Muscle of leg (tissue), 16 donors: Measurements from ENCODE around the gene CHMP4B. TPM values are rescaled to one million over a fixed set of nuclear protein-coding genes. Genes with fewer than 3 reads are reported as not detected.

Experiments used
- DNase-seq: peaks from one replicate; pipeline ENCODE4 v3.0.0; 2013
- H3K27ac ChIP-seq: one replicate; pipeline ENCODE4 v1.5.1; 2013; ENCODE audit warnings: mild to moderate bottlenecking, low read length, control low read depth
- H3K27me3 ChIP-seq: one replicate; pipeline ENCODE4 v1.6.1; 2013; ENCODE audit warnings: low read length; ENCODE audit not compliant: control insufficient read depth, insufficient read depth
- H3K36me3 ChIP-seq: one replicate; pipeline ENCODE4 v1.6.1; 2013; ENCODE audit warnings: low read length; ENCODE audit not compliant: control insufficient read depth, insufficient read depth
- H3K4me1 ChIP-seq: one replicate; pipeline ENCODE4 v1.6.1; 2013; ENCODE audit warnings: low read length; ENCODE audit not compliant: control insufficient read depth, insufficient read depth
- H3K4me3 ChIP-seq: one replicate; pipeline ENCODE4 v1.5.1; 2013; ENCODE audit warnings: low read length, control low read depth
- H3K9me3 ChIP-seq: replicated peaks from 2 replicates; pipeline ENCODE4 v1.6.1; 2013; ENCODE audit warnings: low read depth, low read length; ENCODE audit not compliant: control insufficient read depth
- WGBS: methylation state at CpG from one replicate; pipeline ENCODE4 v1.1.5; 2013; ENCODE audit warnings: missing lambda C conversion rate; ENCODE audit not compliant: insufficient coverage; 5-methylcytosine and 5-hydroxymethylcytosine counted together
- long read RNA-seq, 11 donors: transcript quantifications; one replicate each; lab custom pipeline, GENCODE V29; 2026
- polyA plus RNA-seq, 8 donors: library from polyadenylated mRNA; unstranded; fragments of 120-200 nt; gene quantifications; one replicate each; pipeline versions ENCODE4 v1.2.1 to v1.2.3, GENCODE V29; 2013; ENCODE audit warnings: inconsistent platforms in 1 of 8, low replicate concordance in 1 of 8; ENCODE audit not compliant: insufficient read length in 8 of 8, insufficient read depth in 1 of 8
- total RNA-seq: library from RNA; stranded (reverse); fragments of 120-200 nt; gene quantifications from one replicate; pipeline ENCODE4 v1.2.4, GENCODE V29; 2013

The CHMP4B gene
- total RNA-seq: 20.7 TPM
- polyA plus RNA-seq: 10 to 100 TPM; 67.5 to 82.8 (median 75.7) TPM
- long read RNA-seq, donor 1, transcript CHMP4B-201 (5 exons, 1,646 nt): major isoform, 22 of 27 reads
- long read RNA-seq, donor 1, partial matches to known transcripts: 5 of 27 reads
- long read RNA-seq, donor 1, other reads (novel, unspliced or antisense): 0 of 27 reads
- long read RNA-seq, donor 2, partial matches to known transcripts: 0 of 1 reads
- long read RNA-seq, donor 2, other reads (novel, unspliced or antisense): 0 of 1 reads
- long read RNA-seq, donor 3, transcript CHMP4B-201 (5 exons, 1,646 nt): major isoform, 52 of 52 reads
- long read RNA-seq, donor 3, partial matches to known transcripts: 0 of 52 reads
- long read RNA-seq, donor 3, other reads (novel, unspliced or antisense): 0 of 52 reads
- long read RNA-seq, donor 4, transcript CHMP4B-201 (5 exons, 1,646 nt): major isoform, 28 of 34 reads
- long read RNA-seq, donor 4, partial matches to known transcripts: 6 of 34 reads
- long read RNA-seq, donor 4, other reads (novel, unspliced or antisense): 0 of 34 reads
- long read RNA-seq, donor 5, transcript CHMP4B-201 (5 exons, 1,646 nt): major isoform, 73 of 87 reads
- long read RNA-seq, donor 5, partial matches to known transcripts: 14 of 87 reads
- long read RNA-seq, donor 5, other reads (novel, unspliced or antisense): 0 of 87 reads
- long read RNA-seq, donor 6, transcript CHMP4B-201 (5 exons, 1,646 nt): major isoform, 51 of 75 reads
- long read RNA-seq, donor 6, partial matches to known transcripts: 24 of 75 reads
- long read RNA-seq, donor 6, other reads (novel, unspliced or antisense): 0 of 75 reads
- long read RNA-seq, donor 7, transcript CHMP4B-201 (5 exons, 1,646 nt): major isoform, 40 of 45 reads
- long read RNA-seq, donor 7, partial matches to known transcripts: 5 of 45 reads
- long read RNA-seq, donor 7, other reads (novel, unspliced or antisense): 0 of 45 reads
- long read RNA-seq, donor 8, transcript CHMP4B-201 (5 exons, 1,646 nt): major isoform, 30 of 35 reads
- long read RNA-seq, donor 8, partial matches to known transcripts: 5 of 35 reads
- long read RNA-seq, donor 8, other reads (novel, unspliced or antisense): 0 of 35 reads
- long read RNA-seq, donor 9, transcript CHMP4B-201 (5 exons, 1,646 nt): major isoform, 24 of 24 reads
- long read RNA-seq, donor 9, partial matches to known transcripts: 0 of 24 reads
- long read RNA-seq, donor 9, other reads (novel, unspliced or antisense): 0 of 24 reads
- long read RNA-seq, donor 10, transcript CHMP4B-201 (5 exons, 1,646 nt): major isoform, 36 of 51 reads
- long read RNA-seq, donor 10, partial matches to known transcripts: 15 of 51 reads
- long read RNA-seq, donor 10, other reads (novel, unspliced or antisense): 0 of 51 reads
- long read RNA-seq, donor 11, transcript CHMP4B-201 (5 exons, 1,646 nt): major isoform, 34 of 34 reads
- long read RNA-seq, donor 11, partial matches to known transcripts: 0 of 34 reads
- long read RNA-seq, donor 11, other reads (novel, unspliced or antisense): 0 of 34 reads

- peak; percentile 100 for DNase-seq
- H3K36me3 ChIP-seq: peaks cover 5% of the 10 kb centered on the region
- H3K4me3 ChIP-seq: peak within 1 kb of the TSS; percentile 86
- no peaks in the 10 kb centered on the region for H3K9me3 ChIP-seq
- H3K27me3 ChIP-seq: no peaks in the 10 kb centered on the region
- WGBS: under 1% methylated on average over 71 of the region's 71 CpGs
- peak within 1 kb of the TSS; percentile 97 for H3K27ac ChIP-seq
- peaks cover 19% of the 10 kb centered on the region for H3K4me1 ChIP-seq
Measured at GRCh38 chr20:33810885-33811775, at the start of gene CHMP4B. Gene CHMP4B (plus strand): TSS chr20:33811348. CDS start chr20:33811469, 121 bp downstream.

- Histone ChIP-seq H3K27ac (no peak overlapping the region), H3K36me3 (peaks cover 18% of the 10 kb centered on the region), H3K27me3 (no peaks in the 10 kb centered on the region), H3K9me3 (peaks cover 5% of the 10 kb centered on the region), H3K4me3 (no peak overlapping the region), H3K4me1 (no peaks in the 10 kb centered on the region)
- WGBS: 89% methylated on average over 8 of the region's 13 CpGs
- no peak for DNase-seq
Measured at GRCh38 chr20:33761698-33762250, 49.4 kb upstream of the CHMP4B start.

GRCh38 chr20:33765099-33765498 lies 46.0 kb upstream of the CHMP4B start:
- WGBS: 100% methylated on average over 1 of the region's 2 CpGs
- H3K4me1 ChIP-seq: no peaks in the 10 kb centered on the region
- DNase-seq: no peak
- H3K4me3 ChIP-seq: no peak overlapping the region
- H3K36me3 ChIP-seq: peaks cover 13% of the 10 kb centered on the region
- no peak overlapping the region for H3K27ac ChIP-seq
- no peaks in the 10 kb centered on the region for H3K9me3 ChIP-seq
- H3K27me3 ChIP-seq: no peaks in the 10 kb centered on the region

GRCh38 chr20:33765592-33765991 lies 45.6 kb upstream of the CHMP4B start:
- no peak overlapping the region for H3K4me3 ChIP-seq
- no peaks in the 10 kb centered on the region for H3K27me3 ChIP-seq
- H3K36me3 ChIP-seq: peaks cover 13% of the 10 kb centered on the region
- no peaks in the 10 kb centered on the region for H3K4me1 ChIP-seq
- H3K9me3 ChIP-seq: no peaks in the 10 kb centered on the region
- 92% methylated on average over 2 of the region's 5 CpGs for WGBS
- no peak overlapping the region for H3K27ac ChIP-seq
- DNase-seq: no peak

GRCh38 chr20:33766686-33767085 lies 44.5 kb upstream of the CHMP4B start:
- H3K4me3 ChIP-seq: no peak overlapping the region
- 100% methylated on average over 3 of the region's 9 CpGs for WGBS
- no peaks in the 10 kb centered on the region for H3K27me3 ChIP-seq
- no peak for DNase-seq
- no peak overlapping the region for H3K27ac ChIP-seq
- no peaks in the 10 kb centered on the region for H3K9me3 ChIP-seq
- H3K4me1 ChIP-seq: no peaks in the 10 kb centered on the region
- peaks cover 13% of the 10 kb centered on the region for H3K36me3 ChIP-seq

GRCh38 chr20:33767777-33768138 lies 43.4 kb upstream of the CHMP4B start:
- H3K27ac ChIP-seq: no peak overlapping the region
- H3K4me1 ChIP-seq: no peaks in the 10 kb centered on the region
- DNase-seq: no peak
- no peaks in the 10 kb centered on the region for H3K27me3 ChIP-seq
- WGBS: 89% methylated on average over 1 of the region's 2 CpGs
- H3K9me3 ChIP-seq: no peaks in the 10 kb centered on the region
- H3K36me3 ChIP-seq: peaks cover 14% of the 10 kb centered on the region
- no peak overlapping the region for H3K4me3 ChIP-seq

GRCh38 chr20:33769043-33769442 lies 42.1 kb upstream of the CHMP4B start:
- no CpG with 5 or more reads among the region's 4 CpGs for WGBS
- H3K36me3 ChIP-seq: peaks cover 18% of the 10 kb centered on the region
- H3K27me3 ChIP-seq: no peaks in the 10 kb centered on the region
- H3K4me1 ChIP-seq: no peaks in the 10 kb centered on the region
- no peaks in the 10 kb centered on the region for H3K9me3 ChIP-seq
- no peak overlapping the region for H3K4me3 ChIP-seq
- no peak for DNase-seq
- H3K27ac ChIP-seq: no peak overlapping the region

GRCh38 chr20:33770005-33770404 lies 41.1 kb upstream of the CHMP4B start:
- H3K4me3 ChIP-seq: no peak overlapping the region
- H3K36me3 ChIP-seq: peaks cover 18% of the 10 kb centered on the region
- H3K27me3 ChIP-seq: no peaks in the 10 kb centered on the region
- H3K27ac ChIP-seq: no peak overlapping the region
- no peak for DNase-seq
- WGBS: 80% methylated on average over 8 of the region's 10 CpGs
- H3K9me3 ChIP-seq: no peaks in the 10 kb centered on the region
- H3K4me1 ChIP-seq: no peaks in the 10 kb centered on the region
